ENCODE data around the gene MAP3K8. TPM values are rescaled to one million over a fixed set of nuclear protein-coding genes. Genes with fewer than 3 reads are reported as not detected.
A peak's percentile ranks its signal among the peaks of the same experiment; 100 is the strongest.

The MAP3K8 gene
- polyA plus RNA-seq, 4 donors = 1.8 to 10.9 (median 8.3) TPM

DNA sequence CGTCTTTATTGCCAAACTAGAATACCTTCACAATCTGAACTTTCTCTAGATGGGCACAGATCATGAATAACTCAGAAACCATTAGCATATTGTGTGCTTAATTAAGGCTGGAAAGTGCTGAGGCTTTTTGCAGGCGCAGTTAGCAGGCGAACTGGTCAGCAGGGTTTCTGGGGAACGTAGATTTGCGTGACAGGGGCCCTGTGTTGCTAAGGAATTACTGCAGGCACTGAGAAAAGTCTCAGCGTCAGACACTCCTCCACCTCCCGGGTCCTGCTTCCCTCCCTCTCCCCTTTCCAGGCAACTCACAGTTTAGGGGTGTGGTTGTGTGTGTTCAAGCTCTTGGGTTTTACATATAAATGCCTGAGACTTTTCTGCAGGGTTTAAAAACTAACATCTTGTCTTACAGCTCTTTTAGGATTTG is 2.2 kb downstream of the MAP3K8 start:
- Histone ChIP-seq H3K9me3 (ENCODE audit: control insufficient read depth in 2 of 2, insufficient read depth in 1 of 2, low read depth in 1 of 2, low read length in 1 of 2) (no peaks in the 10 kb centered on the region), H3K27ac (ENCODE audit: low read depth in 1 of 3, low read length in 2 of 3) (peak overlapping the region in 2 of 3 donors; percentile 49 to 83), H3K4me3 (ENCODE audit: low read depth in 1 of 3, low read length in 3 of 3) (peak overlapping the region in 1 of 3 donors; percentile 16), H3K36me3 (ENCODE audit: control insufficient read depth in 3 of 3, insufficient read depth in 2 of 3, low read depth in 1 of 3, low read length in 3 of 3) (peaks cover 0 to 10% (median 0%) of the 10 kb centered on the region in 3 donors), H3K4me1 (ENCODE audit: control insufficient read depth in 3 of 3, insufficient read depth in 2 of 3, low read depth in 1 of 3, low read length in 2 of 3) (peaks cover 0 to 29% (median 3%) of the 10 kb centered on the region in 3 donors), H3K27me3 (ENCODE audit: control insufficient read depth in 3 of 3, insufficient read depth in 3 of 3, low read length in 3 of 3) (no peaks in the 10 kb centered on the region)
- WGBS, 3 donors = 18 to 39% (median 30%) methylated on average over 7 of the region's 7 CpGs
- DNase-seq = peak in 1 of 2 donors; percentile 55
- FAIRE-seq = no peak

DNA sequence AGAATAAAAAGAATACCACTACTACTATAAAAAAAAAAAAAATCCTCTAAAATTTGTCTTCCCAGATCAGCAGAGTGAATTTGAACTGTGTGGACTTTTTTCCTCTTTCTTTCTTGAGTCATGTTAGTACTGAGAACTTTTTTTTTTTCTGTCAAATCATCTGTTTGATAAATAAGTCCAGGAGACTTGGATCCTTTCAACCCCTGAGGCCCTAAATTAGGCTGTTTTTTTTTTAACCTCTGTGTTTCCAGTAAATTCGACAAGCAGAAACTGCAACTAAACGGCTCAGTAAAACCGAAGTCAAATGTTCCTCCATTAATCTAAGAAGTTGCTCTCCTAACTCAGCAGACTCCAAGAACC is 2.7 kb downstream of the MAP3K8 start:
- Histone ChIP-seq H3K36me3 (ENCODE audit: control insufficient read depth in 3 of 3, insufficient read depth in 2 of 3, low read depth in 1 of 3, low read length in 3 of 3) (peaks cover 0 to 11% (median 0%) of the 10 kb centered on the region in 3 donors), H3K4me1 (ENCODE audit: control insufficient read depth in 3 of 3, insufficient read depth in 2 of 3, low read depth in 1 of 3, low read length in 2 of 3) (peaks cover 0 to 25% (median 3%) of the 10 kb centered on the region in 3 donors), H3K9me3 (ENCODE audit: control insufficient read depth in 2 of 2, insufficient read depth in 1 of 2, low read depth in 1 of 2, low read length in 1 of 2) (no peaks in the 10 kb centered on the region), H3K4me3 (ENCODE audit: low read depth in 1 of 3, low read length in 3 of 3) (no peak overlapping the region), H3K27ac (ENCODE audit: low read depth in 1 of 3, low read length in 2 of 3) (peak overlapping the region; percentile 49 to 82 (median 54)), H3K27me3 (ENCODE audit: control insufficient read depth in 3 of 3, insufficient read depth in 3 of 3, low read length in 3 of 3) (no peaks in the 10 kb centered on the region)
- 11 to 31% (median 26%) methylated on average over 3 of the region's 3 CpGs for WGBS, 3 donors
- no peak for DNase-seq
- FAIRE-seq = no peak

DNA sequence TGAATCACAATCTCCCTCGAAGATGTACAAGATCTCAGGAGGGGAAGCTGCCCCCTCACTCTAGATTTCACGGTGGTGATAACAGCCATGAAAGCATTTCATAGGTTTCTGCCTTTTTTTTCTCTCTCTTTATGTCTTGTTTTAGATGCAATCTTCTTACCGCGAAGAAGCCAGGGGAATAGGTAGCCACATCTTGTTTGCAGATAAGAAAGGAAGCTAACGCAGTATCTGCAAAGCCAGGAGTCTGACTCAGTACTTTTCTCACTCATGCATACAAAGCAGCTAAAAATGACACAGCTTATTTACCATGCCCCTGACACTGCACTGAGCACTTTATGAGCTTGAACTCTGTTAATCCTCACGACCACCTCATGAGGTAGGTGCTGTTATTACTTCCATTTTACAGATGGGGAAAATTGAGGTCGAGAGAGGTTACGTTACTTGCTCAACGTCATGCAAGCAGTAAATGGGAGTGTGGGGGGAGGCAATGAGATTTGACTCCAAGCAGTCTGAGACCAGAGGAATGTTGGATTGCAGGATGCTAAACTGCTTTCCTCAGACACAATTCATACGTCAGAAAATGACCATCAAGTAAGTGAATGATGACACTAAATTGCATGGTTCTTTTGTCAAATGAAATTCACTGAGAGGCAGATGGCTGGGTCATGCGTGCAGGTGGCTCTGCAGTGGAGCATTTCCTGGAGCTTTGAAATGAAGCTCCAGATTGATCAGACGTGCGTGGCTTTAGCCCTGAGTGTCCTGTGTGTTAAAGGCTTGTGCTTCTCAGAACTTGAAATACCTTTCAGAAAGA is 3.3 kb downstream of the MAP3K8 start:
- no peak for FAIRE-seq
- WGBS, 3 donors = 25 to 46% (median 36%) methylated on average over 13 of the region's 13 CpGs
- H3K27me3 ChIP-seq (ENCODE audit: control insufficient read depth in 3 of 3, insufficient read depth in 3 of 3, low read length in 3 of 3) = no peaks in the 10 kb centered on the region
- H3K9me3 ChIP-seq (ENCODE audit: control insufficient read depth in 2 of 2, insufficient read depth in 1 of 2, low read depth in 1 of 2, low read length in 1 of 2) = no peaks in the 10 kb centered on the region
- H3K27ac ChIP-seq (ENCODE audit: low read depth in 1 of 3, low read length in 2 of 3) = peak overlapping the region; percentile 7 to 82 (median 54)
- peaks cover 0 to 22% (median 3%) of the 10 kb centered on the region in 3 donors for H3K4me1 ChIP-seq (ENCODE audit: control insufficient read depth in 3 of 3, insufficient read depth in 2 of 3, low read depth in 1 of 3, low read length in 2 of 3)
- peak in 1 of 2 donors; percentile 46 for DNase-seq
- H3K36me3 ChIP-seq (ENCODE audit: control insufficient read depth in 3 of 3, insufficient read depth in 2 of 3, low read depth in 1 of 3, low read length in 3 of 3) = peaks cover 0 to 15% (median 0%) of the 10 kb centered on the region in 3 donors
- peak overlapping the region in 1 of 3 donors; percentile 7 for H3K4me3 ChIP-seq (ENCODE audit: low read depth in 1 of 3, low read length in 3 of 3)

DNA sequence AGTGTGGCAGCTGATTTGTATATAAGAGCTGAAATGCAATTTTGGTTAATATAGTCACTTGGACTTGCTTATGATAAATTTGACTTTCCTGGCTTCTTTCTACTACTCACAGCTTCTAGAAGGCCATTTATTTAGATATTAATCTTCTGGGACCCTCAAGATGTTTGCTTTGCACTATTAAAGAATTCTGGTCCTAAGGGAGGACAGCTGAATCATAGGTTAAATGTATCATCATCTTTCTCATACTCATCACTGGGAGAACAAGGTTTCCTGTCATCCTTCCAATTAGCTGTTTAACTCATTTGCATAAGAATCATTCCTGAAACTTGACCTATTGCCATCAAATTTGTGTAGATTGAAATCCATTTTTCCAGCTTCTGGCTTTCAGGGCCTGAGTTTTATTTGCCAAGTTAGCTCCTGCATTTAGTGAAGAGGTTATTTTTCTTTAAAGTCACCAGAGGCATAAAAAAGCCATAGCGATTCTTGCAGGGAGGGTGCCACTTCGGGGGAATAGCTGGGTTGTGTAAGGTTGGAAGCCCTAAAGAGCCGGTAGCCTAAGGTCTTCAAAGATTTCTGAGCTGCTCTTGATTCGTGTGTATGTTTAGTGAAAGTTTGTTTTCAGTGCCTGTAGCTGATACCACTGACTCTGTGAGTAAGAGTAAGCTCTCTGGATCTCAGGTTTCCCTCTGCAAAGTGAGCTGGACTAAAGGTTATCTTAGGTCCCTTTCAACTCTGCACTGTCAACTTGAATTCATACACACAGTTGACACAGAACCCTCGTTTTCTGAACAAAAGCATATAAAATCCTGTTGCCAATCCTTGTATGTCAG is 4.3 kb downstream of the MAP3K8 start:
- no peaks in the 10 kb centered on the region for H3K9me3 ChIP-seq (ENCODE audit: control insufficient read depth in 2 of 2, insufficient read depth in 1 of 2, low read depth in 1 of 2, low read length in 1 of 2)
- H3K27me3 ChIP-seq (ENCODE audit: control insufficient read depth in 3 of 3, insufficient read depth in 3 of 3, low read length in 3 of 3) = no peaks in the 10 kb centered on the region
- H3K4me3 ChIP-seq (ENCODE audit: low read depth in 1 of 3, low read length in 3 of 3) = no peak overlapping the region
- WGBS, 3 donors = 45 to 59% (median 57%) methylated on average over 5 of the region's 5 CpGs
- peaks cover 0 to 17% (median 3%) of the 10 kb centered on the region in 3 donors for H3K4me1 ChIP-seq (ENCODE audit: control insufficient read depth in 3 of 3, insufficient read depth in 2 of 3, low read depth in 1 of 3, low read length in 2 of 3)
- H3K36me3 ChIP-seq (ENCODE audit: control insufficient read depth in 3 of 3, insufficient read depth in 2 of 3, low read depth in 1 of 3, low read length in 3 of 3) = peaks cover 0 to 15% (median 0%) of the 10 kb centered on the region in 3 donors
- FAIRE-seq (no peak), DNase-seq (no peak)
- H3K27ac ChIP-seq (ENCODE audit: low read depth in 1 of 3, low read length in 2 of 3) = peak overlapping the region in 2 of 3 donors; percentile 7 to 22

DNA sequence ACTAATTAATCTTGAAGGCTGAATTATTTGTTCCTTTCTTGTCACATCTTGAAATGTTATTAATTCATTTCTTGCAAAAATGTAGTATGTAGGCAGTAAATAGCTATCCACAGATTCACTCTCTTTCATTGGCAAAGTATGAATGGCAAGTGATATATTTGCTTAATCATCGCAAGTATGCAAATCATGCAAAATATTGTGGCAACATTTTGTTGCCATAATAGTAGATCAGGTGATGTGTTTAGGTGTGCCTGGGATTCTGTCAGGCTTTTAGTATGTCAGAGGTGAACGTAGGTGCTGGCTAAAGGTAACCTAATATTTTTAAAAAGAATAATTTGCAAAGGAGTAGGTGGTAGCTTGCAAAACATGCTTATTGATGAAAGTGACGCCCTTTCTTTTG is 5.9 kb downstream of the MAP3K8 start:
- Histone ChIP-seq H3K9me3 (ENCODE audit: control insufficient read depth in 2 of 2, insufficient read depth in 1 of 2, low read depth in 1 of 2, low read length in 1 of 2) (no peaks in the 10 kb centered on the region), H3K4me1 (ENCODE audit: control insufficient read depth in 3 of 3, insufficient read depth in 2 of 3, low read depth in 1 of 3, low read length in 2 of 3) (peaks cover 0 to 17% (median 5%) of the 10 kb centered on the region in 3 donors), H3K27ac (ENCODE audit: low read depth in 1 of 3, low read length in 2 of 3) (no peak overlapping the region), H3K4me3 (ENCODE audit: low read depth in 1 of 3, low read length in 3 of 3) (no peak overlapping the region), H3K27me3 (ENCODE audit: control insufficient read depth in 3 of 3, insufficient read depth in 3 of 3, low read length in 3 of 3) (no peaks in the 10 kb centered on the region), H3K36me3 (ENCODE audit: control insufficient read depth in 3 of 3, insufficient read depth in 2 of 3, low read depth in 1 of 3, low read length in 3 of 3) (peaks cover 0 to 15% (median 0%) of the 10 kb centered on the region in 3 donors)
- FAIRE-seq (no peak), DNase-seq (no peak)
- 93 to 96% (median 95%) methylated on average over 3 of the region's 3 CpGs for WGBS, 3 donors

DNA sequence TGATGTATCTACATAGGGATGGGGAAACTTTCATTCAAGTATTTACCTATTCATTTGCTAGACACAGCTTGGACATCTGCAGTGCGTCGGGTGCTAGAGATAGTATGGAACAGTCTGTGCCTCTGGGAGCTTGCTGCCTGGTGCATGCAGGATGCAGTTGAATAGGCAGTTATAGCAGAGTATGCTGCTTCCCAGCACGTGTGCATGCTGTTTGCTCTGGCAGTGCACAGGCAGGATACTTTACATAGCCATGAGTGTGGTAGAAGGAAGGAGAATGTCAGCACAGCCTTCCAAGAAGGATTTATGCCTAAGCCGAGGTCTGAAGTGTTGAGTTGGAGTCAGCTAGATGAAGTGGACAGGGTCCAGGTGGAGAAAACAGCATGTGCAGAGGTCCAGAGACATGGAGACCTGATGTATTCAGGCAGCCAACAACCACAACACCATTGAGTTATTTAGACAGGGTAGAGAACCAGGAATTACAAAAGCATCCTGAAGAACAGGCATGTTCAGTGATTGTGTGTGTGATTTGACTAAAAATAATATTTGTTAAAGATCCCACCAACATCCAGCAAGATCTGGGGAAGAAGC is 8.1 kb downstream of the MAP3K8 start:
- H3K4me3 ChIP-seq (ENCODE audit: low read depth in 1 of 3, low read length in 3 of 3) = no peak overlapping the region
- peaks cover 0 to 7% (median 2%) of the 10 kb centered on the region in 3 donors for H3K4me1 ChIP-seq (ENCODE audit: control insufficient read depth in 3 of 3, insufficient read depth in 2 of 3, low read depth in 1 of 3, low read length in 2 of 3)
- no peaks in the 10 kb centered on the region for H3K27me3 ChIP-seq (ENCODE audit: control insufficient read depth in 3 of 3, insufficient read depth in 3 of 3, low read length in 3 of 3)
- no peak for DNase-seq
- no peak for FAIRE-seq
- H3K27ac ChIP-seq (ENCODE audit: low read depth in 1 of 3, low read length in 2 of 3) = no peak overlapping the region
- 72 to 88% (median 76%) methylated on average over 4 of the region's 4 CpGs for WGBS, 3 donors
- peaks cover 0 to 21% (median 2%) of the 10 kb centered on the region in 3 donors for H3K36me3 ChIP-seq (ENCODE audit: control insufficient read depth in 3 of 3, insufficient read depth in 2 of 3, low read depth in 1 of 3, low read length in 3 of 3)
- no peaks in the 10 kb centered on the region for H3K9me3 ChIP-seq (ENCODE audit: control insufficient read depth in 2 of 2, insufficient read depth in 1 of 2, low read depth in 1 of 2, low read length in 1 of 2)

DNA sequence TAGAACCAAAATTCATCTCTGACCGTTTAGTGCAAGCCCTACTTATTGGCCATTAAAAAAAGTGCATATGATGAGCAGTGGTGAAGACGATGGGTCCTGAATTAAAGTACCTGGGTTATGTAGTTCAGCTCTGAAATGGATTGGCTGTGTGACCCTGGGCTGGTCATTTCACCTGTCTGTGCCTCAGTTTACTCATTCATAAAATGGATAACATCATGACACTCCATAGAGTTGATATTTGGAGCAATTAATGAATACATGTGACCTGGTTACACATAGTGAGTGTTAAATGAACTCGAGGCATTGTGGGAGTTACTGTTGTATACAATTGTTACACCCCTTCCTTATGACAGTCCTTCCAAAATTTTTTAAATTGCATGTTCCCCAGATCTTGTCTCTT is 9.1 kb downstream of the MAP3K8 start:
- H3K36me3 ChIP-seq (ENCODE audit: control insufficient read depth in 3 of 3, insufficient read depth in 2 of 3, low read depth in 1 of 3, low read length in 3 of 3) = peaks cover 0 to 18% (median 2%) of the 10 kb centered on the region in 3 donors
- 87 to 93% (median 88%) methylated on average over 3 of the region's 3 CpGs for WGBS, 3 donors
- H3K27ac ChIP-seq (ENCODE audit: low read depth in 1 of 3, low read length in 2 of 3) = no peak overlapping the region
- peaks cover 0 to 2% (median 0%) of the 10 kb centered on the region in 3 donors for H3K4me1 ChIP-seq (ENCODE audit: control insufficient read depth in 3 of 3, insufficient read depth in 2 of 3, low read depth in 1 of 3, low read length in 2 of 3)
- no peaks in the 10 kb centered on the region for H3K9me3 ChIP-seq (ENCODE audit: control insufficient read depth in 2 of 2, insufficient read depth in 1 of 2, low read depth in 1 of 2, low read length in 1 of 2)
- no peak for FAIRE-seq
- H3K27me3 ChIP-seq (ENCODE audit: control insufficient read depth in 3 of 3, insufficient read depth in 3 of 3, low read length in 3 of 3) = no peaks in the 10 kb centered on the region
- DNase-seq = no peak
- H3K4me3 ChIP-seq (ENCODE audit: low read depth in 1 of 3, low read length in 3 of 3) = no peak overlapping the region

DNA sequence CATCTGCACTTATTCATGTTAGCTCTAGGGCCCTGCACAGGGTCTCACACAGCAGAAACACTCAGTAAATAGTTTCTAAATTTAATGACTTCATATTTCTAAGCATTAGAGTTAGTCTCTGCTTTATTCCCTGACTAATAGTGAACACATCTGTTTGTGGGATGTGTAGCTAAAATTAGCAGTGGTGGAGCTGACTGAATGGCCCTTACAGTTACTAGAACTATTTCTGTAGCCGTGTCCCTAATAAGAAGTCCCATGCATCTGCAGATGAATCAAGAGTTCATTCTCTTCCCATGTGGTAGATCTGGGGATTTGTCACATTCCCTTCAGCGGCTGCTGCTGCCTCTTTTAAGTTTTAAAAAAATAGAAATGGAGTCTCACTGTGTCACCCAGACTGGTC is 11.7 kb downstream of the MAP3K8 start:
- no peak overlapping the region for H3K27ac ChIP-seq (ENCODE audit: low read depth in 1 of 3, low read length in 2 of 3)

More for the DNA sequence above, 11.7 kb downstream of the MAP3K8 start:
- H3K9me3 ChIP-seq (ENCODE audit: control insufficient read depth in 2 of 2, insufficient read depth in 1 of 2, low read depth in 1 of 2, low read length in 1 of 2) = no peaks in the 10 kb centered on the region
- DNase-seq = no peak
- no peak for FAIRE-seq
- peaks cover 0 to 2% (median 0%) of the 10 kb centered on the region in 3 donors for H3K4me1 ChIP-seq (ENCODE audit: control insufficient read depth in 3 of 3, insufficient read depth in 2 of 3, low read depth in 1 of 3, low read length in 2 of 3)
- peaks cover 4 to 33% (median 11%) of the 10 kb centered on the region in 3 donors for H3K36me3 ChIP-seq (ENCODE audit: control insufficient read depth in 3 of 3, insufficient read depth in 2 of 3, low read depth in 1 of 3, low read length in 3 of 3)
- 54 to 70% (median 62%) methylated on average over 2 of the region's 2 CpGs for WGBS, 3 donors
- no peak overlapping the region for H3K4me3 ChIP-seq (ENCODE audit: low read depth in 1 of 3, low read length in 3 of 3)
- H3K27me3 ChIP-seq (ENCODE audit: control insufficient read depth in 3 of 3, insufficient read depth in 3 of 3, low read length in 3 of 3) = no peaks in the 10 kb centered on the region

All from small intestine (tissue), 7 donors.